ENCODE data around the gene PRKG2. TPM values are rescaled to one million over a fixed set of nuclear protein-coding genes. Genes with fewer than 3 reads are reported as not detected.

PRKG2 gene
- total RNA-seq, 4 donors from 2014 or later = 0.34 to 1.7 (median 1.2) TPM

DNA sequence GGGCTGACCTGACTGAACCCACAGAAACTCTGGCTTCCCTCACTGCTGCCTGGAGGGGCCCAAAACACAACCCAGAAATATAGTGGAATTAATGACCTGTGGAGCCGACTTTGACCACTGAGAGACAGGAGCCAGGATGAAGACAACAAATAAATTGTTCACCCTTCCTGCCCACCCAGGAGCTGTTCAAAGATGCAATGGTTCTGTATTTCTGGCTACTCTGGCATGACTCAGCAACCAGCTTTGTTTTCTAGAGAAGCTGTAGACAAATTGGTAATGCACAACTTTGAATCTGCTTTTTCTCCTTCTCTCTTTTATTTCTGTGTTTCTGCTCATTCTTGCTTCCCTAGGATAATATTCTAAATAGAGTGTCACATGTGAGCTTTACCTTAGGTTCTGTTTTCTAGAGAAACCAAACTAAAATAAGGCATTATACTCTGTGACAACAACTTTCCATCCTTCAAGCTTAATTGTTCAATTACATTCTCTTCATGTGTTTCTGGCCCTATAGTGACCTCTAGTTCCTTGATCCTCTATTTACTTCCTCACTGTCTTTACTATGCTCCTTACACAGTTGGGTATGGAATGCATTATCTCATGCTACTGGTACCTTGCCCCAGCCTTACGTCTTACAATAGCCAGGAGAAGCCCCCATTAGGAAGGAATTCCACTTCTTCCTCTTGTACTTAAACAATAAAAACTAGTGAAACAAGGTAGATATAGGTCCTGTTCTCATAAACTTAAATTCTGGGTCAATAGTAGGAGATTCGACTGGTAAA, 6.5 kb upstream of the PRKG2 start:
- no peak for DNase-seq (ENCODE audit: low spot score in 2 of 2)
- intact Hi-C loops (cut with DNase I; ENCODE audit: low total_unique reads) = no loop called here
- TF ChIP-seq, protein P1, sequence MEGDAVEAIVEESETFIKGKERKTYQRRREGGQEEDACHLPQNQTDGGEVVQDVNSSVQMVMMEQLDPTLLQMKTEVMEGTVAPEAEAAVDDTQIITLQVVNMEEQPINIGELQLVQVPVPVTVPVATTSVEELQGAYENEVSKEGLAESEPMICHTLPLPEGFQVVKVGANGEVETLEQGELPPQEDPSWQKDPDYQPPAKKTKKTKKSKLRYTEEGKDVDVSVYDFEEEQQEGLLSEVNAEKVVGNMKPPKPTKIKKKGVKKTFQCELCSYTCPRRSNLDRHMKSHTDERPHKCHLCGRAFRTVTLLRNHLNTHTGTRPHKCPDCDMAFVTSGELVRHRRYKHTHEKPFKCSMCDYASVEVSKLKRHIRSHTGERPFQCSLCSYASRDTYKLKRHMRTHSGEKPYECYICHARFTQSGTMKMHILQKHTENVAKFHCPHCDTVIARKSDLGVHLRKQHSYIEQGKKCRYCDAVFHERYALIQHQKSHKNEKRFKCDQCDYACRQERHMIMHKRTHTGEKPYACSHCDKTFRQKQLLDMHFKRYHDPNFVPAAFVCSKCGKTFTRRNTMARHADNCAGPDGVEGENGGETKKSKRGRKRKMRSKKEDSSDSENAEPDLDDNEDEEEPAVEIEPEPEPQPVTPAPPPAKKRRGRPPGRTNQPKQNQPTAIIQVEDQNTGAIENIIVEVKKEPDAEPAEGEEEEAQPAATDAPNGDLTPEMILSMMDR (IDR thresholded peaks at IDR 0.05) = no peak
- no peak for TF ChIP-seq POLR2A (IDR thresholded peaks at IDR 0.05)
- 80% methylated on average over 3 of the region's 3 CpGs for WGBS, 2 donors
- H3K4me3 ChIP-seq (ENCODE audit: low read depth, poor library complexity, severe bottlenecking) = no peak overlapping the region

DNA sequence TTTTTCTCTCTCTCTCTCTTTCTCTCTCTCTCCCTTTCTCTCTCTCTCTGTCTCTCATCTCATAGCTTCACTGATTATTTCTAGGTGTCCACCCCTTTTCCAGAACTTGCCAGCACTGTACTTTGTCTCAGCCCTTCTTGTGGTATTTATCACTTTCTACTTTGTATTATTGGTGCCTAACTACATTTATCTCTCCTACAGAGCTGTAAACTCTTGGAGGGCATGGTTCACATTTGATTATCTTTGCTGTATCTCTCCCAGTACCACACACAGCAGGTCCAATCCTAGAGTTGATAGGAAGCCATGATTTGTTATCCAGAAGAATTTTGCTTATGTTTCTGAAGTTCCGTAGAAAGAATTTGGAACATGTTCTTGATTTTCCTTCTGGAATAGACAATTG, 5.2 kb upstream of the PRKG2 start:
- DNase-seq (ENCODE audit: low spot score in 2 of 2) = no peak
- intact Hi-C loops (cut with DNase I; ENCODE audit: low total_unique reads) = no loop called here
- H3K4me3 ChIP-seq (ENCODE audit: low read depth, poor library complexity, severe bottlenecking) = no peak overlapping the region
- 96 to 97% methylated on average over 1 of the region's 1 CpG for WGBS, 2 donors
- TF ChIP-seq, protein P1 (IDR thresholded peaks at IDR 0.05) = no peak
- no peak for TF ChIP-seq POLR2A (IDR thresholded peaks at IDR 0.05)

DNA sequence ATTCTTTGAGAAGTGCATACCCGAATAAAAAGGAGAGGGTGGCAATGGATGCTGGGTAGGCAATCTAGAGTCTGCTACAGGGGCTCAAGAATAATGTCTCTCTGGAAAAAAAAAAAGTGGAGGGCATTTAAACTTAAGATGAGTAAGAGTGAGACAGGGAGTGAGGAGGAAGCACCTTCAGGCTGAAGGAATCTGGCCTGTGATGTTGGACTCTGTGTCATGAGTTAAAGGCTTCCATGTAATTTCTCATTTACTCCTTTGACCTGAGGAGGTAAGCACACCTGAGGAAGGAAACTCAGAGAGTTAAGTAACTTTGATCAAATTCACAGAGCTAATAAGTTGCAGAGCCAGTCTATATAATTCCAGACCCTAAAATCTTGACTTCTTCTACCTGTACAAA, 3.2 kb upstream of the PRKG2 start:
- DNase-seq (ENCODE audit: low spot score in 2 of 2) = no peak
- no peak overlapping the region for H3K4me3 ChIP-seq (ENCODE audit: low read depth, poor library complexity, severe bottlenecking)
- TF ChIP-seq, protein P1 (IDR thresholded peaks at IDR 0.05) = no peak
- no peak for TF ChIP-seq POLR2A (IDR thresholded peaks at IDR 0.05)
- WGBS, 2 donors = 94 to 96% methylated on average over 1 of the region's 1 CpG
- intact Hi-C loops (cut with DNase I; ENCODE audit: low total_unique reads) = no loop called here

- intact Hi-C loops (cut with DNase I; ENCODE audit: low total_unique reads) = no loop called here
- H3K4me3 ChIP-seq (ENCODE audit: low read depth, poor library complexity, severe bottlenecking) = no peak overlapping the region
- no peak for DNase-seq (ENCODE audit: low spot score in 2 of 2)
- 67 to 85% methylated on average over 3 of the region's 3 CpGs for WGBS, 2 donors
- TF ChIP-seq, protein P1 (IDR thresholded peaks at IDR 0.05) = no peak
- TF ChIP-seq POLR2A (IDR thresholded peaks at IDR 0.05) = no peak
These were observed 2.8 kb upstream of the PRKG2 start for GRCh38 chr4:81217779-81218178.

- TF ChIP-seq, protein P1 (IDR thresholded peaks at IDR 0.05) = no peak
- TF ChIP-seq POLR2A (IDR thresholded peaks at IDR 0.05) = no peak
- H3K4me3 ChIP-seq (ENCODE audit: low read depth, poor library complexity, severe bottlenecking) = no peak overlapping the region
- intact Hi-C loops (cut with DNase I; ENCODE audit: low total_unique reads) = no loop called here
- DNase-seq (ENCODE audit: low spot score in 2 of 2) = no peak
- 68 to 69% methylated on average over 4 of the region's 4 CpGs for WGBS, 2 donors
These were observed 909 bp upstream of the PRKG2 start for GRCh38 chr4:81215931-81216330.

All from lower leg skin (tissue), 4 donors.